ENCODE measurements around the gene ZBTB46. TPM values are rescaled to one million over a fixed set of nuclear protein-coding genes. Genes with fewer than 3 reads are reported as not detected.
"Not testable (repeated sequence)": the region's sequence is repeated elsewhere in the genome, so short reads cannot be mapped to it uniquely, and the experiment has no call there.

ZBTB46 gene
- total RNA-seq, 1 experiment from 2014 or later, result 27.1 TPM

DNA sequence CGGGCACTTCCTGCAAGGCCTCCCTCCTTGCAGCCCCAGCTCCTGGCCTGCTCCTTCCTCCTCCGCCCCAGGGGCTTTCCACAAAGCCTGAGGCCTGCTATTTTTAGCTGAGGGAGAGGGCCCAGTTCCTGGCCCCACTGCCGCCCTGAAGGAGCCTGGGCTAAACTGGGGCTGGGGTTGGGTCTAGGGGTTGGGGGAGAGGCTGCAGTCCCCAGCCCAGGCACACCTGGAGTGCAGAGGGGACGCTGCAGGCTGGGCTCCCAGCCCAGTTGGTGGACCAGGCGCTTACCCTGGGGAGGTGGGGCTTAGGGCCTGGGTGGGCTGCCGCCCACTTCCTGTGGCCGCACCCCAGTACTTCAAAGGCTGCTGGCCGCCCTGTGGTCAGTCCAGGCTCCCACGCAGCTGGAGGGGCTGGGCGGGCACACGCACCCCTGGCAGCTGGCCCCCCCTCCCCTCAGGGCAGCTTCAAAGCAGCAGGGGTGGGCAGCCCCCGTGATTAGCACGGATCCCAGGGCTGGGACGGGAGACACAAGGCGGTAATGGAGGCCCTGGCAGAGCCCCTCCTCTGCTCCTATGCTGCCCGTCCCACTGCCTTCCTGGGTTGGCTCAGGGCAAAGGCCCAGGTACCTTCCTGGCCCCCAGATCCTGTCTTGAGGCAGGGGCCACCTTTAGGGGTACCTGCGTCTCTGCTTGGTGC, 23.2 kb upstream of the ZBTB46 start:
- no peaks in the 10 kb centered on the region for H3K27me3 ChIP-seq (ENCODE audit: insufficient read depth, low read length)
- H3K4me2 ChIP-seq (ENCODE audit: insufficient read depth, insufficient read length, low read length), result no peak overlapping the region

GRCh38 chr20:63853733-63854068, 22.6 kb upstream of the ZBTB46 start:
- not testable (repeated sequence) for H3K27me3 Mint-ChIP-seq (ENCODE audit: low read depth)

More for the DNA sequence above, 23.2 kb upstream of the ZBTB46 start:
- Histone ChIP-seq H4K8ac (replicated peaks; ENCODE audit: insufficient read length, low read depth, low read length) (no peak overlapping the region), H4K5ac (ENCODE audit: insufficient read length, low read depth, low read length) (no peak overlapping the region), H4K20me1 (ENCODE audit: control insufficient read depth, insufficient read depth, insufficient read length) (no peaks in the 10 kb centered on the region), H2BK120ac (ENCODE audit: low read depth, low read length, poor library complexity, severe bottlenecking) (no peak overlapping the region), H3K79me1 (ENCODE audit: insufficient read depth, low read depth, low read length, poor library complexity, severe bottlenecking) (no peaks in the 10 kb centered on the region), H3K4me1 (ENCODE audit: insufficient read depth, low read length) (peaks cover 2% of the 10 kb centered on the region; the same call in 1 of the 2 replicates), H3K9ac (ENCODE audit: extremely low read depth, insufficient read length, low read length) (no peak overlapping the region), H2BK12ac (ENCODE audit: insufficient read length, low read depth, low read length) (no peak overlapping the region), H2BK15ac (ENCODE audit: low read depth, low read length) (no peak overlapping the region), H2AFZ (ENCODE audit: low read length) (no peak overlapping the region), H2AK5ac (ENCODE audit: insufficient read length, low read length) (no peak overlapping the region), H3K27ac (ENCODE audit: insufficient read length, low read depth, low read length) (no peak overlapping the region), H3K9me3 (ENCODE audit: control insufficient read depth, low read depth, low read length) (no peaks in the 10 kb centered on the region), H3K56ac (ENCODE audit: insufficient read length, low read depth, low read length) (no peak overlapping the region), H3K18ac (ENCODE audit: insufficient read length, low read depth, low read length) (no peak overlapping the region), H3K79me2 (ENCODE audit: insufficient read depth, low read length) (no peaks in the 10 kb centered on the region), H3K23me2 (ENCODE audit: insufficient read length, low read depth, low read length, poor library complexity, severe bottlenecking) (no peaks in the 10 kb centered on the region), H3K4ac (ENCODE audit: low read depth, low read length) (no peak overlapping the region), H2BK5ac (ENCODE audit: insufficient read length, low read length) (no peak overlapping the region), H3T11ph (ENCODE audit: low read length) (no peak overlapping the region), H3K23ac (ENCODE audit: insufficient read length, low read depth, low read length) (no peak overlapping the region), H3K14ac (ENCODE audit: insufficient read depth, low read length) (peak overlapping the region; percentile 45; the same call in 1 of the 2 replicates), H2BK20ac (ENCODE audit: low read depth, low read length, poor library complexity, severe bottlenecking) (no peak overlapping the region), H4K91ac (ENCODE audit: insufficient read length, low read depth, low read length) (no peak overlapping the region)
- Mint-ChIP-seq H3K27ac (no peak overlapping the region), H3K4me3 (no peak overlapping the region), H3K9me3 (no peaks in the 10 kb centered on the region), H3K36me3 (ENCODE audit: insufficient read depth in 1 of 3, low read depth in 3 of 3) (no peaks in the 10 kb centered on the region), H3K4me1 (peaks cover 18 to 34% of the 10 kb centered on the region in 2 experiments), H3K27me3 (ENCODE audit: low read depth) (peaks cover 8% of the 10 kb centered on the region)
- TF ChIP-seq CTCF (conservative IDR thresholded peaks at IDR 0.05), result no peak
- WGBS (ENCODE audit: extremely low coverage, insufficient read length, low lambda C conversion rate), result no CpG with 5 or more reads among the region's 17 CpGs
- no peak for DNase-seq

More at GRCh38 chr20:63853733-63854068, 22.6 kb upstream of the ZBTB46 start:
- H3K9ac ChIP-seq (ENCODE audit: extremely low read depth, insufficient read length, low read length); H2AK5ac ChIP-seq (ENCODE audit: insufficient read length, low read length); H4K91ac ChIP-seq (ENCODE audit: insufficient read length, low read depth, low read length); H3K79me1 ChIP-seq (ENCODE audit: insufficient read depth, low read depth, low read length, poor library complexity, severe bottlenecking); H3K27me3 ChIP-seq (ENCODE audit: insufficient read depth, low read length); H4K20me1 ChIP-seq (ENCODE audit: control insufficient read depth, insufficient read depth, insufficient read length); H3K56ac ChIP-seq (ENCODE audit: insufficient read length, low read depth, low read length); H4K8ac ChIP-seq (replicated peaks; ENCODE audit: insufficient read length, low read depth, low read length); H3K4me2 ChIP-seq (ENCODE audit: insufficient read depth, insufficient read length, low read length); H3T11ph ChIP-seq (ENCODE audit: low read length); H3K4me3 Mint-ChIP-seq; H2BK15ac ChIP-seq (ENCODE audit: low read depth, low read length); H2BK5ac ChIP-seq (ENCODE audit: insufficient read length, low read length); H3K4me1 ChIP-seq (ENCODE audit: insufficient read depth, low read length); H3K4ac ChIP-seq (ENCODE audit: low read depth, low read length); H2BK20ac ChIP-seq (ENCODE audit: low read depth, low read length, poor library complexity, severe bottlenecking); H3K9me3 Mint-ChIP-seq; H3K23ac ChIP-seq (ENCODE audit: insufficient read length, low read depth, low read length); H3K23me2 ChIP-seq (ENCODE audit: insufficient read length, low read depth, low read length, poor library complexity, severe bottlenecking); H3K9me3 ChIP-seq (ENCODE audit: control insufficient read depth, low read depth, low read length); H2BK120ac ChIP-seq (ENCODE audit: low read depth, low read length, poor library complexity, severe bottlenecking); H3K36me3 Mint-ChIP-seq (ENCODE audit: insufficient read depth in 1 of 3, low read depth in 3 of 3); H2AFZ ChIP-seq (ENCODE audit: low read length); H3K14ac ChIP-seq (ENCODE audit: insufficient read depth, low read length); H3K18ac ChIP-seq (ENCODE audit: insufficient read length, low read depth, low read length); H4K5ac ChIP-seq (ENCODE audit: insufficient read length, low read depth, low read length); DNase-seq; H3K27ac Mint-ChIP-seq; H2BK12ac ChIP-seq (ENCODE audit: insufficient read length, low read depth, low read length); H3K27ac ChIP-seq (ENCODE audit: insufficient read length, low read depth, low read length); H3K79me2 ChIP-seq (ENCODE audit: insufficient read depth, low read length): not testable (repeated sequence)
- H3K4me1 Mint-ChIP-seq, result peaks cover 13 to 29% of the 10 kb centered on the region in 2 experiments
- no CpG with 5 or more reads among the region's 4 CpGs for WGBS (ENCODE audit: extremely low coverage, insufficient read length, low lambda C conversion rate)
